ENCODE data around the gene CASP7.

Gene CASP7

DNA sequence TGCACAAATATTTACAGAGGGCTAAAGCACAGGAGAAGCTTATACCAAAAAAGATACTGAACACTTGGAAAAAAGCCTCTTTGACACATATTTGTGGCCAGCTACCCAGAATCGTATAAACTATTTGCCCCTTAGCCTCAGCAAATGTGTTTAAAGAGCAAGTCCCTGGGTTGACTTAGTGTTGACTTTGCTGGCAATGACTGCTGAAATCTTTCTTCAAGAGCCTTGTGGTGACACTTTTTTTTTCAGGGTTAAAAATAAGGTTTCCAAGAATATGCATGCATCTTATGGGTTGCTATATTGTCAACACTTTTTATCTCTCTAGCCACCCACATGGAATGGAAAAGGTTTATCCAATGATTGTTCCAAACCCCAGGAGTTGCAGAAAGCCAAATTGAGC is 56.9 kb downstream of the CASP7 start:
- peak in 1 of 2 donors; percentile 67 for DNase-seq (ENCODE audit: low read depth in 2 of 2)
- TF ChIP-seq, protein P1, sequence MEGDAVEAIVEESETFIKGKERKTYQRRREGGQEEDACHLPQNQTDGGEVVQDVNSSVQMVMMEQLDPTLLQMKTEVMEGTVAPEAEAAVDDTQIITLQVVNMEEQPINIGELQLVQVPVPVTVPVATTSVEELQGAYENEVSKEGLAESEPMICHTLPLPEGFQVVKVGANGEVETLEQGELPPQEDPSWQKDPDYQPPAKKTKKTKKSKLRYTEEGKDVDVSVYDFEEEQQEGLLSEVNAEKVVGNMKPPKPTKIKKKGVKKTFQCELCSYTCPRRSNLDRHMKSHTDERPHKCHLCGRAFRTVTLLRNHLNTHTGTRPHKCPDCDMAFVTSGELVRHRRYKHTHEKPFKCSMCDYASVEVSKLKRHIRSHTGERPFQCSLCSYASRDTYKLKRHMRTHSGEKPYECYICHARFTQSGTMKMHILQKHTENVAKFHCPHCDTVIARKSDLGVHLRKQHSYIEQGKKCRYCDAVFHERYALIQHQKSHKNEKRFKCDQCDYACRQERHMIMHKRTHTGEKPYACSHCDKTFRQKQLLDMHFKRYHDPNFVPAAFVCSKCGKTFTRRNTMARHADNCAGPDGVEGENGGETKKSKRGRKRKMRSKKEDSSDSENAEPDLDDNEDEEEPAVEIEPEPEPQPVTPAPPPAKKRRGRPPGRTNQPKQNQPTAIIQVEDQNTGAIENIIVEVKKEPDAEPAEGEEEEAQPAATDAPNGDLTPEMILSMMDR (IDR thresholded peaks at IDR 0.05; ENCODE audit: low read depth, low read length): no peak
- H3K4me3 ChIP-seq (replicated peaks in 1 of 2; ENCODE audit: low read depth in 2 of 2, low read length in 2 of 2): no peak overlapping the region

DNA sequence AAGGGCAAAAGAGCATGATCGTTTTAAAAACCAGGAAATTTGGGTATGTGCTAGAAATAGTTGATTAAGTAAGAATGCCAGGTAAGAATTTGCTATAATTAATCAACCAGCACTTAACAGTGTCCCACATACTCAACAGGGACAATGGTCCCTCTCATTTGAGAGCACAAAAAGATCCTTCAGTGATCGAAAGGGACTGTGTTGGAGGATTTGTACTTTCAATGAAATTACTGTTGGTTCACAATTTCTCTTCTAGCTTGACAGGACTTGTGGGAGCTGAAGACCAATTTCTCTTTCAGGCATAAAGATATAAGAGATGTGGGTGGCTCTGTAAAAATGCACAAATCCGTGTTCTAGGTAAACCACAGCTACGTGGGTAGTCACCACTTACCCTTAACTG is 59.3 kb downstream of the CASP7 start:
- no peak overlapping the region for H3K4me3 ChIP-seq (replicated peaks in 1 of 2; ENCODE audit: low read depth in 2 of 2, low read length in 2 of 2)
- no peak for DNase-seq (ENCODE audit: low read depth in 2 of 2)
- TF ChIP-seq, protein P1 (IDR thresholded peaks at IDR 0.05; ENCODE audit: low read depth, low read length): no peak

DNA sequence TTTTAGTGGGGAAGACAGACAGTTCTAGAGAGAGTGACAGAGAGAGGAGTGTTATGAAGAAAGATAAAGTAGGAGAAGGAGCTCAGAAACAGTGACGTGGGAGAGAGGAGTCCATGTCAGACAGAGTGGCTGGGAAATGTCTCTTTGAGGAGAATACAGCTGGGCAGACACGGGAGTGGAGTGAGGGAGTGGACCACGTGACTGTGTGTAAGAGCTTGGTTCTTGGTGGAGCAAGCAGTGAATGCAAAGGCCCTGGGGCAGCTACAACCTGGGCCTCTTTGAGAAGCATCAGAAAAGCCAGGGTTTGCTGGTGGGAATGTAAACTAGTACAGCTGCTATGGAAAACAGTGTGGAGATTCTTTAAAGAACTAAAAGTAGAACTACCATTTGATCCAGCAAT is 59.9 kb downstream of the CASP7 start:
- TF ChIP-seq, protein P1 (IDR thresholded peaks at IDR 0.05; ENCODE audit: low read depth, low read length): no peak
- no peak overlapping the region for H3K4me3 ChIP-seq (replicated peaks in 1 of 2; ENCODE audit: low read depth in 2 of 2, low read length in 2 of 2)
- no peak for DNase-seq (ENCODE audit: low read depth in 2 of 2)

DNA sequence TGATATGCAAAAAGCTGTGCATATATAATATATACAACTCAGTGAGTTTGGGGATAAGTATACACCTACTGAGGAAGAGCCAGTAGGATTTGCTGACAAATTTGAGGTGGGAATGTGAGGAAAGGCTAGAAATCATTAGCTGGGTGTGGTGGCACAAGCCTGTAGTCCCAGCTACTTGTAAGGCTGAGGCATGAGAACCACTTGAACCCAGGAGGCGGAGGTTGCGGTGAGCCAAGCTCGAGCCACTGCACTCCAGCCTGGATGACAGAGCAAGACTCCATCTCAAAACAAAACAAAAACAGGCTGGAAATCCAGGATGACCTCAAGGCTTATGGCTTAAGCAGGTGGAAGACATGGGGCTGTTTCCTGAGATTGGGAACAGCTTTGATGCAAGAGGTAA is 61.1 kb downstream of the CASP7 start:
- DNase-seq (ENCODE audit: low read depth in 2 of 2): no peak
- TF ChIP-seq, protein P1 (IDR thresholded peaks at IDR 0.05; ENCODE audit: low read depth, low read length): no peak
- H3K4me3 ChIP-seq (replicated peaks in 1 of 2; ENCODE audit: low read depth in 2 of 2, low read length in 2 of 2): no peak overlapping the region

DNA sequence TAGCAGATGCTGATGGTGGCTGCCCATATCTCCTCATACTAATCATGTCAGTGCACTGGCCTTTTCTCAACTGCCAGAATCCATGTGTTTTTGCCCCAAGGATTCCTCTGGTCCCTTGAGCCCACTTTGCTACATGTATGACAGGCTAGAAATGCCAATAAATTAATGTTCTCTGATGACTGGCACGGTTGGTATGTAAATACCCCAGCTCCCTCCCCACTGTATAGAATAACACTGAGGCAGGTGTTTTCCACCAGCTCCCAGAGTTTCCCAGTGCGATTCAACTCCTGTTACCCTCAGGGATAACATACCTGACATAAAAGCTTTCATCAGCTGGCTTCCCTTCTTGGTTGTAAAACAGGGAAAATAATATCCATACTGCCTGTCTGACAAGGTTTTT is 62.8 kb downstream of the CASP7 start:
- no peak overlapping the region for H3K4me3 ChIP-seq (replicated peaks in 1 of 2; ENCODE audit: low read depth in 2 of 2, low read length in 2 of 2)
- DNase-seq (ENCODE audit: low read depth in 2 of 2): no peak
- TF ChIP-seq, protein P1 (IDR thresholded peaks at IDR 0.05; ENCODE audit: low read depth, low read length): no peak

DNA sequence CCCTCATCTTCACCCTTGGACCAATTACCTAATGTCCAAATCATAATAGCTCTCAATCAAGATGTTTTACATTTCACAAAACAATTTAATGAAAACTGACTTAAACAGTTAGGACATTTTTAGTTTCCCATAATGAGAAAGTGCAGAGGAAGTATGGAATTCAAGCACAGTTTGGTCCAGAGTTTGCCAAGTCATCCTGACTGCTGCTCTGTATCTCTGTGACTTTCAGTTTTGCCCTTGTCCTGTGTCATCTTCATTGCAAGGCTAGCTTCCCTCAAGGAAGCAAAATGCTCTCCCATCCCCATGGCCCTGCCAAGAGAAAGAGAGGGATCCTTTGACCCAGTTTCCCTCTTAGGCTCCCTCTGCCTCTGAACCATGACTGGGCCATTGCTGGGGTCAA is 63.9 kb downstream of the CASP7 start:
- H3K4me3 ChIP-seq (replicated peaks in 1 of 2; ENCODE audit: low read depth in 2 of 2, low read length in 2 of 2): no peak overlapping the region
- TF ChIP-seq, protein P1 (IDR thresholded peaks at IDR 0.05; ENCODE audit: low read depth, low read length): no peak
- no peak for DNase-seq (ENCODE audit: low read depth in 2 of 2)

DNA sequence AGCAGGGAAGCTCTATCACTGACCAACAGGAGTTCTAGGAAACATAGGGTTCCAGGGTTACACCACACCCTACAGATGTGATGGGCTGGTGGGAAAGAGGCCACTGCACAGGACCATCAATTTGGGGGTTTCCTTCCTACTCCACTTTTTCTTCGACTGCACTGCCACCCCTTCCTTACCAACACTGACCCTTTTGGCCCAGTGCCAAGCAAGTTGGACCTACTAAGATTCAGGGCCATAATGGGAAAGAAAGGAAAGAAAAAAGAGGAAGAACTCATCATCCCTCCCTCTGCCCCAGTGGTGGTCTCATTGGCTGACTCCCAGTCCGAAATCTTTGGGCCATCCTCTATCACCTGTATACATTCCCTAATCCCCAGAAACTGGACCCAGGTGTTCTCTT is 65.7 kb downstream of the CASP7 start:
- DNase-seq (ENCODE audit: low read depth in 2 of 2): no peak
- TF ChIP-seq, protein P1 (IDR thresholded peaks at IDR 0.05; ENCODE audit: low read depth, low read length): no peak

More for the DNA sequence above, 65.7 kb downstream of the CASP7 start:
- no peak overlapping the region for H3K4me3 ChIP-seq (replicated peaks in 1 of 2; ENCODE audit: low read depth in 2 of 2, low read length in 2 of 2)

Measured in cardiac fibroblast (primary cell).